GM23338 (cell line): ENCODE data around the gene DYNLT2. TPM values are rescaled to one million over a fixed set of nuclear protein-coding genes. Genes with fewer than 3 reads are reported as not detected.

Source experiments
- ATAC-seq: fragments of 200-7000 bp; cut with Tn5 transposase; 3 replicates; pipeline ENCODE4 v1.9.1; 2020
- DNase-seq: peaks from one replicate; pipeline ENCODE4 v3.0.0-alpha.2; 2015; ENCODE audit warnings: low spot score
- H2AFZ ChIP-seq: fragments of 200-600 bp; sonication (generic); 2 replicates; pipeline ENCODE4 v1.8.0; 2016; ENCODE audit warnings: antibody characterized with exemption, mild to moderate bottlenecking, moderate library complexity
- H3F3A ChIP-seq: fragments of 200-600 bp; sonication (generic); replicated peaks from 2 replicates; pipeline ENCODE4 v1.8.0; 2017; ENCODE audit warnings: antibody characterized with exemption, mixed run types, low read depth
- H3K27ac ChIP-seq: fragments of 200-600 bp; sonication (generic); 2 replicates; pipeline ENCODE4 v1.6.1; 2016; ENCODE audit warnings: low read depth
- H3K27me3 ChIP-seq: fragments of 200-600 bp; sonication (generic); 2 replicates; pipeline ENCODE4 v1.8.0; 2016; ENCODE audit warnings: mild to moderate bottlenecking, mixed run types, moderate library complexity; ENCODE audit not compliant: insufficient read depth
- H3K36me3 ChIP-seq: fragments of 200-600 bp; sonication (generic); 2 replicates; pipeline ENCODE4 v1.8.0; 2016; ENCODE audit warnings: mild to moderate bottlenecking; ENCODE audit not compliant: insufficient read depth
- H3K4me1 ChIP-seq: fragments of 200-600 bp; sonication (generic); 2 replicates; pipeline ENCODE4 v1.8.0; 2016; ENCODE audit warnings: mild to moderate bottlenecking, moderate library complexity; ENCODE audit not compliant: insufficient read depth
- H3K4me2 ChIP-seq: fragments of 200-600 bp; sonication (generic); 2 replicates; pipeline ENCODE4 v1.7.1; 2017; ENCODE audit warnings: mixed run types
- H3K4me3 ChIP-seq: fragments of 200-600 bp; sonication (generic); 2 replicates; pipeline ENCODE4 v1.6.1; 2016; ENCODE audit warnings: mixed run types
- H3K79me2 ChIP-seq: fragments of 200-600 bp; sonication (generic); replicated peaks from 2 replicates; pipeline ENCODE4 v1.8.0; 2017; ENCODE audit warnings: mild to moderate bottlenecking; ENCODE audit not compliant: insufficient read depth
- H3K9me2 ChIP-seq: fragments of 200-600 bp; sonication (generic); 2 replicates; pipeline ENCODE4 v1.8.0; 2017; ENCODE audit not compliant: insufficient read depth
- H4K20me1 ChIP-seq: fragments of 200-600 bp; sonication (generic); replicated peaks from 2 replicates; pipeline ENCODE4 v1.8.0; 2017; ENCODE audit warnings: mild to moderate bottlenecking; ENCODE audit not compliant: insufficient read depth
- H3K27ac Mint-ChIP-seq: 2 replicates; pipeline ENCODE4 v1.8.0; 2020; ENCODE audit warnings: inconsistent platforms, mild to moderate bottlenecking, moderate library complexity, mixed read lengths
- H3K27me3 Mint-ChIP-seq: 3 replicates; pipeline ENCODE4 v1.8.0; 2022; ENCODE audit warnings: low read depth, mild to moderate bottlenecking, moderate library complexity, mixed read lengths, inconsistent platforms; ENCODE audit not compliant: insufficient read depth, poor library complexity
- H3K36me3 Mint-ChIP-seq: 3 replicates; pipeline ENCODE4 v1.8.0; 2021; ENCODE audit warnings: low read depth, mild to moderate bottlenecking, inconsistent platforms, moderate library complexity, mixed read lengths
- H3K4me1 Mint-ChIP-seq: 3 replicates; pipeline ENCODE4 v1.8.0; 2020; ENCODE audit warnings: mild to moderate bottlenecking, inconsistent platforms, mixed read lengths
- H3K4me3 Mint-ChIP-seq: 3 replicates; pipeline ENCODE4 v1.8.0; 2021; ENCODE audit warnings: moderate library complexity, mild to moderate bottlenecking, inconsistent platforms, mixed read lengths
- H3K9me3 Mint-ChIP-seq: 3 replicates; pipeline ENCODE4 v1.8.0; 2020; ENCODE audit warnings: moderate library complexity, mild to moderate bottlenecking, inconsistent platforms, mixed read lengths
- CTCF ChIP-seq, 2 experiments: fragments of 200-600 bp in 1 of 2; sonication (generic) in 1 of 2; conservative IDR thresholded peaks; 2 replicates each; pipeline versions ENCODE4 v1.5.1 to v1.6.1; 2016 to 2017; ENCODE audit warnings: antibody characterized with exemption in 2 of 2, low read depth in 2 of 2, mild to moderate bottlenecking in 2 of 2, moderate library complexity in 1 of 2
- ETS1 ChIP-seq: IDR thresholded peaks from 2 replicates; pipeline ENCODE4 v1.6.1; 2016; ENCODE audit warnings: antibody characterized with exemption
- JUNB ChIP-seq: IDR thresholded peaks from one replicate; pipeline ENCODE4 v1.6.1; 2016; ENCODE audit warnings: antibody characterized with exemption; ENCODE audit not compliant: unreplicated experiment
- NANOG ChIP-seq: IDR thresholded peaks from 2 replicates; pipeline ENCODE4 v1.6.1; 2016; ENCODE audit warnings: antibody characterized with exemption, borderline replicate concordance
- STAT1 ChIP-seq: IDR thresholded peaks from one replicate; pipeline ENCODE4 v1.6.1; 2016; ENCODE audit warnings: antibody characterized with exemption; ENCODE audit not compliant: unreplicated experiment
- ZNF114 ChIP-seq: fragments of 250-450 bp; sonication (Bioruptor Pico); IDR thresholded peaks from 2 replicates; pipeline ENCODE4 v1.5.0; 2020; ENCODE audit warnings: mild to moderate bottlenecking, moderate library complexity
- ZNF331 ChIP-seq: fragments of 250-450 bp; sonication (Bioruptor Pico); IDR thresholded peaks from 2 replicates; pipeline ENCODE4 v1.5.0; 2020; ENCODE audit warnings: low read depth, mild to moderate bottlenecking, moderate library complexity
- polyA plus RNA-seq: library from polyadenylated mRNA; unstranded; fragments of >200 nt; fragmentation: Nextera tagmentation; extraction: Ambion mirVana; gene quantifications from 2 replicates; pipeline ENCODE4 v1.2.1, GENCODE V29; 2016
- total RNA-seq: library from RNA; depleted of rRNA; stranded (reverse); fragments of >200 nt; shearing (Covaris generic); gene quantifications from 2 replicates; pipeline ENCODE4 v1.2.3, GENCODE V29; 2014
- TF ChIP-seq, protein P1 (sequence below): fragments of 250-450 bp; sonication (Bioruptor Pico); IDR thresholded peaks from 2 replicates; pipeline ENCODE4 v1.5.0; 2020; ENCODE audit warnings: mild to moderate bottlenecking, moderate library complexity
- TF ChIP-seq, protein P2 (sequence below): IDR thresholded peaks from one replicate; pipeline ENCODE4 v1.6.1; 2018; ENCODE audit warnings: antibody characterized with exemption; ENCODE audit not compliant: unreplicated experiment

The DYNLT2 gene
- total and polyA plus RNA-seq, 2 experiments from 2014 or later: 2.8 to 4.4 TPM

GRCh38 chr6:169710009-169710408 lies 41.4 kb downstream of the DYNLT2 start:
- Mint-ChIP-seq H3K27me3 (no peaks in the 10 kb centered on the region), H3K4me1 (peaks cover under 1% of the 10 kb centered on the region; the same call in 2 of the 3 replicates), H3K9me3 (no peaks in the 10 kb centered on the region), H3K4me3 (no peak overlapping the region), H3K36me3 (peaks cover 42% of the 10 kb centered on the region), H3K27ac (no peak overlapping the region)
- H3K4me2 ChIP-seq: no peak overlapping the region
- no peaks in the 10 kb centered on the region for H3K4me1 ChIP-seq
- no peak overlapping the region for H2AFZ ChIP-seq
- H3F3A ChIP-seq: no peaks in the 10 kb centered on the region
- H3K36me3 ChIP-seq: peaks cover 24% of the 10 kb centered on the region; the same call in 1 of the 2 replicates
- H3K79me2 ChIP-seq: peaks cover under 1% of the 10 kb centered on the region; the same call in 1 of the 2 replicates
- no peak overlapping the region for H3K4me3 ChIP-seq
- H3K27ac ChIP-seq: no peak overlapping the region
- DNase-seq (no peak), ATAC-seq (no peak)
- H4K20me1 ChIP-seq: peaks cover 4% of the 10 kb centered on the region; the same call in 1 of the 2 replicates
- H3K9me2 ChIP-seq: no peaks in the 10 kb centered on the region
- no peaks in the 10 kb centered on the region for H3K27me3 ChIP-seq
- TF ChIP-seq ETS1 (no peak), JUNB (no peak), STAT1 (no peak), ZNF114 (CRISPR knock-in tag) (no peak)
- TF ChIP-seq, protein P1, sequence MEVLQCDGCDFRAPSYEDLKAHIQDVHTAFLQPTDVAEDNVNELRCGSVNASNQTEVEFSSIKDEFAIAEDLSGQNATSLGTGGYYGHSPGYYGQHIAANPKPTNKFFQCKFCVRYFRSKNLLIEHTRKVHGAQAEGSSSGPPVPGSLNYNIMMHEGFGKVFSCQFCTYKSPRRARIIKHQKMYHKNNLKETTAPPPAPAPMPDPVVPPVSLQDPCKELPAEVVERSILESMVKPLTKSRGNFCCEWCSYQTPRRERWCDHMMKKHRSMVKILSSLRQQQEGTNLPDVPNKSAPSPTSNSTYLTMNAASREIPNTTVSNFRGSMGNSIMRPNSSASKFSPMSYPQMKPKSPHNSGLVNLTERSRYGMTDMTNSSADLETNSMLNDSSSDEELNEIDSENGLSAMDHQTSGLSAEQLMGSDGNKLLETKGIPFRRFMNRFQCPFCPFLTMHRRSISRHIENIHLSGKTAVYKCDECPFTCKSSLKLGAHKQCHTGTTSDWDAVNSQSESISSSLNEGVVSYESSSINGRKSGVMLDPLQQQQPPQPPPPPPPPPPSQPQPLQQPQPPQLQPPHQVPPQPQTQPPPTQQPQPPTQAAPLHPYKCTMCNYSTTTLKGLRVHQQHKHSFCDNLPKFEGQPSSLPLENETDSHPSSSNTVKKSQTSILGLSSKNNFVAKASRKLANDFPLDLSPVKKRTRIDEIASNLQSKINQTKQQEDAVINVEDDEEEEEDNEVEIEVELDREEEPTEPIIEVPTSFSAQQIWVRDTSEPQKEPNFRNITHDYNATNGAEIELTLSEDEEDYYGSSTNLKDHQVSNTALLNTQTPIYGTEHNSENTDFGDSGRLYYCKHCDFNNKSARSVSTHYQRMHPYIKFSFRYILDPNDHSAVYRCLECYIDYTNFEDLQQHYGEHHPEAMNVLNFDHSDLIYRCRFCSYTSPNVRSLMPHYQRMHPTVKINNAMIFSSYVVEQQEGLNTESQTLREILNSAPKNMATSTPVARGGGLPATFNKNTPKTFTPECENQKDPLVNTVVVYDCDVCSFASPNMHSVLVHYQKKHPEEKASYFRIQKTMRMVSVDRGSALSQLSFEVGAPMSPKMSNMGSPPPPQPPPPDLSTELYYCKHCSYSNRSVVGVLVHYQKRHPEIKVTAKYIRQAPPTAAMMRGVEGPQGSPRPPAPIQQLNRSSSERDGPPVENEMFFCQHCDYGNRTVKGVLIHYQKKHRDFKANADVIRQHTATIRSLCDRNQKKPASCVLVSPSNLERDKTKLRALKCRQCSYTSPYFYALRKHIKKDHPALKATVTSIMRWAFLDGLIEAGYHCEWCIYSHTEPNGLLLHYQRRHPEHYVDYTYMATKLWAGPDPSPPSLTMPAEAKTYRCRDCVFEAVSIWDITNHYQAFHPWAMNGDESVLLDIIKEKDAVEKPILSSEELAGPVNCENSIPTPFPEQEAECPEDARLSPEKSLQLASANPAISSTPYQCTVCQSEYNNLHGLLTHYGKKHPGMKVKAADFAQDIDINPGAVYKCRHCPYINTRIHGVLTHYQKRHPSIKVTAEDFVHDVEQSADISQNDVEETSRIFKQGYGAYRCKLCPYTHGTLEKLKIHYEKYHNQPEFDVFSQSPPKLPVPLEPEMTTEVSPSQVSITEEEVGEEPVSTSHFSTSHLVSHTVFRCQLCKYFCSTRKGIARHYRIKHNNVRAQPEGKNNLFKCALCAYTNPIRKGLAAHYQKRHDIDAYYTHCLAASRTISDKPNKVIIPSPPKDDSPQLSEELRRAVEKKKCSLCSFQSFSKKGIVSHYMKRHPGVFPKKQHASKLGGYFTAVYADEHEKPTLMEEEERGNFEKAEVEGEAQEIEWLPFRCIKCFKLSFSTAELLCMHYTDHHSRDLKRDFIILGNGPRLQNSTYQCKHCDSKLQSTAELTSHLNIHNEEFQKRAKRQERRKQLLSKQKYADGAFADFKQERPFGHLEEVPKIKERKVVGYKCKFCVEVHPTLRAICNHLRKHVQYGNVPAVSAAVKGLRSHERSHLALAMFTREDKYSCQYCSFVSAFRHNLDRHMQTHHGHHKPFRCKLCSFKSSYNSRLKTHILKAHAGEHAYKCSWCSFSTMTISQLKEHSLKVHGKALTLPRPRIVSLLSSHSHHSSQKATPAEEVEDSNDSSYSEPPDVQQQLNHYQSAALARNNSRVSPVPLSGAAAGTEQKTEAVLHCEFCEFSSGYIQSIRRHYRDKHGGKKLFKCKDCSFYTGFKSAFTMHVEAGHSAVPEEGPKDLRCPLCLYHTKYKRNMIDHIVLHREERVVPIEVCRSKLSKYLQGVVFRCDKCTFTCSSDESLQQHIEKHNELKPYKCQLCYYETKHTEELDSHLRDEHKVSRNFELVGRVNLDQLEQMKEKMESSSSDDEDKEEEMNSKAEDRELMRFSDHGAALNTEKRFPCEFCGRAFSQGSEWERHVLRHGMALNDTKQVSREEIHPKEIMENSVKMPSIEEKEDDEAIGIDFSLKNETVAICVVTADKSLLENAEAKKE: no peak

GRCh38 chr6:169709293-169709692 lies 42.1 kb downstream of the DYNLT2 start:
- Histone ChIP-seq H3K4me2 (no peak overlapping the region), H3K27ac (no peak overlapping the region), H3F3A (no peaks in the 10 kb centered on the region), H3K27me3 (no peaks in the 10 kb centered on the region), H3K79me2 (peaks cover 7% of the 10 kb centered on the region), H3K4me3 (no peak overlapping the region), H3K4me1 (no peaks in the 10 kb centered on the region), H3K9me2 (no peaks in the 10 kb centered on the region), H2AFZ (no peak overlapping the region), H3K36me3 (peaks cover 17% of the 10 kb centered on the region; the same call in 1 of the 2 replicates), H4K20me1 (peaks cover 4% of the 10 kb centered on the region; the same call in 1 of the 2 replicates)
- DNase-seq (no peak), ATAC-seq (no peak)
- Mint-ChIP-seq H3K4me3 (no peak overlapping the region), H3K27me3 (no peaks in the 10 kb centered on the region), H3K27ac (no peak overlapping the region), H3K36me3 (peaks cover 38% of the 10 kb centered on the region), H3K9me3 (no peaks in the 10 kb centered on the region), H3K4me1 (peaks cover 4% of the 10 kb centered on the region)
- TF ChIP-seq CTCF (conservative IDR thresholded peaks at IDR 0.05; ENCODE audit: low read depth in 2 of 2): no peak
- TF ChIP-seq NANOG: no peak
- TF ChIP-seq STAT1: no peak
- TF ChIP-seq JUNB: no peak
- TF ChIP-seq ZNF331: no peak
- no peak for TF ChIP-seq ZNF114 (CRISPR knock-in tag)
- TF ChIP-seq, protein P2, sequence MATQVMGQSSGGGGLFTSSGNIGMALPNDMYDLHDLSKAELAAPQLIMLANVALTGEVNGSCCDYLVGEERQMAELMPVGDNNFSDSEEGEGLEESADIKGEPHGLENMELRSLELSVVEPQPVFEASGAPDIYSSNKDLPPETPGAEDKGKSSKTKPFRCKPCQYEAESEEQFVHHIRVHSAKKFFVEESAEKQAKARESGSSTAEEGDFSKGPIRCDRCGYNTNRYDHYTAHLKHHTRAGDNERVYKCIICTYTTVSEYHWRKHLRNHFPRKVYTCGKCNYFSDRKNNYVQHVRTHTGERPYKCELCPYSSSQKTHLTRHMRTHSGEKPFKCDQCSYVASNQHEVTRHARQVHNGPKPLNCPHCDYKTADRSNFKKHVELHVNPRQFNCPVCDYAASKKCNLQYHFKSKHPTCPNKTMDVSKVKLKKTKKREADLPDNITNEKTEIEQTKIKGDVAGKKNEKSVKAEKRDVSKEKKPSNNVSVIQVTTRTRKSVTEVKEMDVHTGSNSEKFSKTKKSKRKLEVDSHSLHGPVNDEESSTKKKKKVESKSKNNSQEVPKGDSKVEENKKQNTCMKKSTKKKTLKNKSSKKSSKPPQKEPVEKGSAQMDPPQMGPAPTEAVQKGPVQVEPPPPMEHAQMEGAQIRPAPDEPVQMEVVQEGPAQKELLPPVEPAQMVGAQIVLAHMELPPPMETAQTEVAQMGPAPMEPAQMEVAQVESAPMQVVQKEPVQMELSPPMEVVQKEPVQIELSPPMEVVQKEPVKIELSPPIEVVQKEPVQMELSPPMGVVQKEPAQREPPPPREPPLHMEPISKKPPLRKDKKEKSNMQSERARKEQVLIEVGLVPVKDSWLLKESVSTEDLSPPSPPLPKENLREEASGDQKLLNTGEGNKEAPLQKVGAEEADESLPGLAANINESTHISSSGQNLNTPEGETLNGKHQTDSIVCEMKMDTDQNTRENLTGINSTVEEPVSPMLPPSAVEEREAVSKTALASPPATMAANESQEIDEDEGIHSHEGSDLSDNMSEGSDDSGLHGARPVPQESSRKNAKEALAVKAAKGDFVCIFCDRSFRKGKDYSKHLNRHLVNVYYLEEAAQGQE: no peak
